Measurements from ENCODE around the gene GNAS-AS1.

GNAS-AS1 gene

GRCh38 chr20:58886546-58886945, 35.8 kb upstream of the GNAS-AS1 start:
- DNase-seq (ENCODE audit: low read depth): no peak

DNA sequence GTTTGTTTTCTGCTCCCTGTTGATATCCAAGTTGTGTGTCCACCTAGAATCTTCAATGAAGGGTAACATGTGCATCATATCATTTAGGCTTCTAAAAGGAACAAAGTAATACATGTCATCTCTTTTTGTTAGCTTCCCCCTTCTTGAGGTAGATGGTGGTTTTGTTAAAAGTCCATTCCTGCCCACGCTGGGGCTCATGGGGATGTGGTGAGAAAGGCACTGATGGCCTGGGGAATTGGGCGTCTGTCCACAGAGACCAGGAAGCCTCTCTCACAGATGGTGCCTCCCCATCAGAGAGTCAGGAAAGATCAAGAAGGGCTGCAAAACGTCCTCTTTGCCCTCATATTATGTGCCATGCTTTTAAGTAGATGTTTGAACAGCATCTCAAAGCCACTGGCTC, 34.3 kb upstream of the GNAS-AS1 start:
- no peak for DNase-seq (ENCODE audit: low read depth)

- DNase-seq (ENCODE audit: low read depth): no peak
These were observed 32.6 kb upstream of the GNAS-AS1 start for GRCh38 chr20:58883241-58883691.

- DNase-seq (ENCODE audit: low read depth): no peak
These were observed 32.0 kb upstream of the GNAS-AS1 start for GRCh38 chr20:58882704-58883089.

GRCh38 chr20:58880994-58881752, 30.5 kb upstream of the GNAS-AS1 start:
- DNase-seq (ENCODE audit: low read depth): no peak

GRCh38 chr20:58880441-58880840, 29.7 kb upstream of the GNAS-AS1 start:
- DNase-seq (ENCODE audit: low read depth): no peak

GRCh38 chr20:58878399-58878798, 27.7 kb upstream of the GNAS-AS1 start:
- no peak for DNase-seq (ENCODE audit: low read depth)

DNA sequence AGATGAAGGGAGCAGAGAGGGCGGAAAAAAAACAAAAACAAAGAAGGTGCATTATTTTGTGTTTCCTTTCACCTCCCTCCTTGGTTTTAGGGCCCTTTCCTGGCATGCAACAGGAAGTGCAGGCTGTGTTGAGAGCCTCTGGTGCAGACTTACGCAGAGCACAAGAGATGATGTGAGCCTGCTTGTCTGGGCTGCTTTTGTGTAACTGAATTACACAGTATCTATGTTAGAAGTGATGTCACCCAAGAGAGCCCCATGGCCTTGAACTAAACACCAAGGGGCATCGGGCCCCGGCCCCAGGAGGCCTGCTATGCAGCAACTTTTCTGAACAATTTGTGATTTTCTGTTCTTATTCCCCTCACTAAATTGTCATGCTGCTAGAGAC, 27.3 kb upstream of the GNAS-AS1 start:
- no peak for DNase-seq (ENCODE audit: low read depth)

- no peak for DNase-seq (ENCODE audit: low read depth)
These were observed 26.6 kb upstream of the GNAS-AS1 start for GRCh38 chr20:58877050-58877975.

GRCh38 chr20:58876437-58876836, 25.7 kb upstream of the GNAS-AS1 start:
- no peak for DNase-seq (ENCODE audit: low read depth)

DNA sequence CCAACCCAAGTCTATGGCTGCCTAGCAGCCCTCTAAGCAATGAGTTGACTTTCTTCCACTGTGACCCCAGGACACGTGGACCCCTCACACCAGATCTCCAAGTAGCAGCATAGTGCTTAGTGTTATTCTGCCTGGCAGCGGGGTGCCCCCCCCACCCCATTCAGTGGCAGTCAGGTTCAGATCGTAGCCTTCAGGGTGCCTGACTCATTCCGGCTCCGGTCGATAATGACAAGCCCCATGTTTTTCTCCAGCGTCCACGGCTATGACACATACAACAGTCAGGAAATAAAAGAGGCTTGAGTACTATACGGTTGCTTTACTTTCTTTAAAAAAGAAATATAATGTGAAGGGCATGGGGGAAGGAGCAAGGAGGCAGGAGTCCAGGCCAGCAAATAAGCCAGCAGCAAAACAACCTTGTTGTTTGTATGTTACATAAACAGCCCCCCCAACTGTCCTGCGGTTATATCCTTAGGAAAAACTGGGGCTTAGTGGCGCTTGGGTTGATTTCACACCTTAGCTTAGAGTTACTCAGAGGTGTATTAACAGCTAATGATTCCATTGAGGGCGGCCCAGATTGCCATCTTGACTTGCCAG, 24.9 kb upstream of the GNAS-AS1 start:
- peak; percentile 47 for DNase-seq (ENCODE audit: low read depth)

DNA sequence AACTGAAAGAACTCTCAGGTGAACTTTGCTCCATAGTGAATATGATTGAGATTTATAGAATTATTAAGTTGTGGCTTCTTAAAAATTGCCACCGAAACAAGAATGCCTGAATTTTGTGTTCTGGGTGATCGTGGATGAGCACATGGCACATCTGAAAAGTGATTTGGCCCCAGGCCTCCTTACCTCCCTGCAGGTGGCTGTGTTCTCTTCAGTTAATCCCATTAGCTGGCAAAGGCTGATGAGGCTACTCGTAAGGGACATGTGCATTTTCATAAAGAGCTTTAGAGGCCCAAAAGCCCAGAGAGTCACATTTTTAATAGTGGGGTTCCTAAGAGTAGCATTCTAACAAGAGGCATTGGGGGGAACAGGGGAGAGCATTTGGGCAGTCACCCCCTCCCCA, 24.4 kb upstream of the GNAS-AS1 start:
- no peak for DNase-seq (ENCODE audit: low read depth)

DNA sequence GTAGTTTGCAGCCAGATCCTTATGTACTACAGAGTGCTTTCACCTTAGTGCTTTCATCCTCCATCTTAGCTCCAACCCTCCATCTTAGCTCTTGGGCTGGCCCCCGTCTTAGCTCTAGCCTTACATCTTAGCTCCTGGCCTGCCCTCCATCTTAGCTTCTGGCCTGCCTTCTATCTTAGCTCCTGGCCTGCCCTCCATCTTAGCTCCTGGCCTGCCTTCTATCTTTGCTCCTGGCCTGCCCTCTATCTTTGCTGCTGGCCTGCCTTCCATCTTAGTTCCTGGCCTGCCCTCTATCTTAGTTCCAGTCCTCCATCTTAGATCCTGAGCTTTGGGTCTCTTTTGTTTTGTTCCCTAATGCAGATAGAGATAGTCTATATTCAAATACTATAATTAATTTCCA, 23.8 kb upstream of the GNAS-AS1 start:
- DNase-seq (ENCODE audit: low read depth): no peak

GRCh38 chr20:58871533-58872102, 20.9 kb upstream of the GNAS-AS1 start:
- no peak for DNase-seq (ENCODE audit: low read depth)

- peak; percentile 33 for DNase-seq (ENCODE audit: low read depth)
These were observed 19.8 kb upstream of the GNAS-AS1 start for GRCh38 chr20:58870293-58871014.

DNA sequence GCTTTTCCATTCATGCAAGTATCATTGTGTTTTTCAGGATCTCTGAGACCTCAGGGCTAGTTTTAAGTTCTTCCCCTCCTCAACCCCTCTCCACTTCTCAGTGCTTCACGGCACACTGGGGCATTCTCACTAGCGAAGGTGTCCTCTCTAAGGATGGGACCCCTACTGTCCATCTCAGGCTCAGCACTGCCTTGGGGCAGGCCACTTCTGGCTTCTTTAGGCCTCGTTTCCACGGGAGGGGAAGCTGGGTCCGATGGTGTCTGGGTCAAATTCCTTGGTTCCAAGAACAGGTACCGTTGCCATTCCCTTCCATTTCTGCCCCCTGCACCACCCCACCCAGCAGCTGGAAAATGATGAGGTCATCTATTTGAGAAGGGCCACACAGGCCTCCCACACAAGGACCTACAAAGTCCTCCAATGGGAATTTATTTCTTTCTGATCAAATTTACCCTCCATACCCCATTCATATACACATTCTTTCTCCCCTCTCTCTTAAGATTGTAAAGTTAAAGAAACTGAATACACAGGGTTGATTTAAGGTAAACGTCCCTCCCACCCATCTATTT, 19.0 kb upstream of the GNAS-AS1 start:
- no peak for DNase-seq (ENCODE audit: low read depth)

DNA sequence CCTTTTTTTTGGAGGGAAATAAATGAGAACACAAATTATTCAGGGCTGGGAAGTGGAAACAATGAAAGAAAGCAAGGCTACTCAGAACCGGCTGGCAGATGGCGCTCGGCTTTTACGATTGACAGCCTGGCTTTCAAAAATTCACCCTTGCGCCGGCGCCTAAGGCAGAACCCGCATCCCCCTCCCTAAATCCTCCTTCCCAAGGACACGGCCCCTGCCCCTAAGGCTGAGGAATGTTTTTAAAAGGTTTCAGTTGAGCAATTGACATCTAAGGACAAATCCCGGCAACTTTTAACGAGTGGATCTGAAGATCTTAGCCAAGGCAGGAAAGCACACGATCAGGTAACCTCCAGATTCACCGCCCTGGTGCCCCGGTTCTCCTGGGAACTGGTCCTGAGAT, 18.1 kb upstream of the GNAS-AS1 start:
- DNase-seq (ENCODE audit: low read depth): no peak

DNA sequence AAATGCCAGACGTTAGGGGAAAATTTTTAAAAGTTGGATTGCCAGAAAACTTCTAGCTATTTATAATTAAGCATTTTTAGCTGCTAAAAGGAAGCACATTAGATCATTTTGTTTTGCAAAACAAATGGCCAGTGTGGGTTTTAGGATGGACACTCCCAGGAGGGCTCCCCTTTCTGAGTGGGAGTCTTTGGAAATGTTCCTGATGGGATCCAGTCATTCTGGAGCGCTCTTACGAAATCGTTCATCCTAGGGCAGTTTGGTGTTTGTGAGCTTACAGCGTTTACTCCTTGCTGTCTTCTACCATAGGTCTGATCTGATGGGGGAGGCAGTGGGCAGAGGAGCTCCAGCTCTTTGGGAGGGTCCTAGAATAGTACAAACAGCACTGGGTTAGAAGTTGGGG, 16.5 kb upstream of the GNAS-AS1 start:
- DNase-seq (ENCODE audit: low read depth): peak; percentile 76

DNA sequence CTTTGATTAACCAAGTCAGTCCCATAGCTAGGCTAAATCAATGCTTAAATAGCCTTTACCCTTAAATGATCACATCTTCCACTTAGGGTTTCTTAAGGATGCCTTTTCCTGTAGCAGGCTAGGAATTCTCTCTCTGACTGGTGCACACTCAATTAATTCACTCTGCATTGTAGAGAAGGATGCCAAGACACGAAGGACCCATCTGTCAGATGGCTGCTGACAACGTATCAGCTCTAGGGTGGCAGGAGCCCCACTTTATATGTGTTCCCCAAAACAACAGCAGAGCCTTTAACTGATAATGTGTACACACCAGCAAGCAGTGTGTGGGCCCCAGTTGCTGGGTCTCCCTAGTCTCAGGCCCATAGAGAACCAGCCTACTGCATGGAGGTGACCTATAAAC, 15.1 kb upstream of the GNAS-AS1 start:
- no peak for DNase-seq (ENCODE audit: low read depth)

DNA sequence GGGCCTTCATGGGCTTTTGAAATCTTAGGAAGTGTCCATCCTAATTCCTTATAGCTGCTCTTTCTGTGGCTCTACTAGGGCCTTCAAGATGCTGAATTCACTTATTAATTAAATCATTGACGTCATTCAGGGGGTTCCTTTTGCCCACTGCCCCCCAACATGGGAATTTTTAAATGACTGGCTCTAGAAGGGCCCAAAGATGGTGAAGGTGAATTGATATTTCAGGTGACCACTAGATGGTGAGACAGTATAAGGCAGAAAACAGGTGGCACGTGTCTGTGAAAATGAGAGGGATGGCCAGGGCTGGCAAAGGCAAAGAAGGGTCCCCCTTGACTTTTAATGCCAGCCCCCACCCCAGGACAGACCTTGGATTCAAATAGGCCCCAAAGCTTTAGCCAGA, 13.6 kb upstream of the GNAS-AS1 start:
- DNase-seq (ENCODE audit: low read depth): no peak

DNA sequence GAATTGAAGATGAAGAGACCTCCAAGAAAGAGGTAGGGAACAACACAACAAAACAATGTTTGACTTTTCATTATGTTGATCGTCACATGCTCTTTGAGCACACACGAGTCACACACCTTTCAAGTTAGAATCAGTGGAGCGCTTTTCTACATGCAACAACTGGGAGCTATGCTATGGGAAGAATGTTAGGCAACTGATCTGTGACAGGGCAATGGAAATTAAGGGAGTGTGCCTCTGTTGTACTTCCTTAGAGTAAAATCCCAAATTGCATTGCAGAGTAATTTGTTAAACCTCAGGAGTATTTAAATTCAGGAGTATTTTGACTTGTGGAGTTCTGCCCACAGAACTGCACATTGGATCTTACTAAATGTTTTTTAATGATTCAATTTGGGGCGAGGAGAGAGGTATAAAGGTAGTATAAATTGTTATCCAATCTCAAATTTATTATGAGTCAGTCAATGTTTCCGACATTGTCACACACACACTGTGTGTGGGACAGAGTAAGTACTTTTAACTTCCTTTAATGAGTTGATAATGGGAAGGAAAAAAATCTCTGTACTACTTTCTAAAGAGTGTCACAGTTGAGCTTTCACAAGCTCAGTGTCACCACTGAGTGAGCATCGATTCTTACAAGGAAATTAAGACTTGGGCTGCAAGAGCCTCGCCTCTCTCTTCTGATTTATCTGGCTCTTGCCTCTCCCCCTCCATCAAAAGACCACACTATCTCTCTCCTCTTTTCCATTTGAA, 12.5 kb upstream of the GNAS-AS1 start:
- DNase-seq (ENCODE audit: low read depth): no peak

Data from amniotic epithelial cell (primary cell).